Gastroesophageal sphincter (tissue), 3 donors: ENCODE results near the gene NRG2.

Source experiments
- POLR2A ChIP-seq, 2 donors: fragments of 450-650 bp; IDR thresholded peaks; one replicate each; pipeline ENCODE4 v1.6.1; 2017; ENCODE audit warnings: antibody characterized with exemption in 2 of 2, mild to moderate bottlenecking in 2 of 2, moderate library complexity in 1 of 2
- TF ChIP-seq, protein P1 (sequence below), 4 experiments: fragments of 200-600 bp in 2 of 4; fragments of 450-650 bp in 2 of 4; sonication (generic) in 1 of 4; IDR thresholded peaks; one replicate each; pipeline ENCODE4 v1.5.1; 2017 to 2019; ENCODE audit warnings: antibody characterized with exemption in 4 of 4, mild to moderate bottlenecking in 2 of 4, moderate library complexity in 2 of 4

DNA sequence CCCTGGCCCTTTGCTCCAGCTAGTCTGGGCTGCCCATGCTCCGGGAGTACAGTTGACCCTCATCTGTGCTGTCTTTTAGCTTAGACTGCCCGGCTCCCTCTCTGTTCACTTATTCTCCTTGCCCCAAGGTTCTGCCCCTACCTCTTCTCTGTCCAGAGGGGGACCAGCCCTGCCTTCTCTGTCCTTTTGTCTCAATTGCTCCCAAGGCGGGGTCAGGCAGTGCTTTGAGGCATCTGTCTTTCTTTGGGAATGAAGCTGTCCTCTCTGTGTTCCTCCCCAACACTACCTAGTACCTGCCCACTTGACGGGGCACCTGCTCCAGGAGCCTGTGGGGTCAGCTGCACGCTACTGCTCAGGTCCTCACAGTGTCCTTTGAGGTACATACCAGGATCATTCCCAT, 188.1 kb downstream of the NRG2 start:
- TF ChIP-seq, protein P1, sequence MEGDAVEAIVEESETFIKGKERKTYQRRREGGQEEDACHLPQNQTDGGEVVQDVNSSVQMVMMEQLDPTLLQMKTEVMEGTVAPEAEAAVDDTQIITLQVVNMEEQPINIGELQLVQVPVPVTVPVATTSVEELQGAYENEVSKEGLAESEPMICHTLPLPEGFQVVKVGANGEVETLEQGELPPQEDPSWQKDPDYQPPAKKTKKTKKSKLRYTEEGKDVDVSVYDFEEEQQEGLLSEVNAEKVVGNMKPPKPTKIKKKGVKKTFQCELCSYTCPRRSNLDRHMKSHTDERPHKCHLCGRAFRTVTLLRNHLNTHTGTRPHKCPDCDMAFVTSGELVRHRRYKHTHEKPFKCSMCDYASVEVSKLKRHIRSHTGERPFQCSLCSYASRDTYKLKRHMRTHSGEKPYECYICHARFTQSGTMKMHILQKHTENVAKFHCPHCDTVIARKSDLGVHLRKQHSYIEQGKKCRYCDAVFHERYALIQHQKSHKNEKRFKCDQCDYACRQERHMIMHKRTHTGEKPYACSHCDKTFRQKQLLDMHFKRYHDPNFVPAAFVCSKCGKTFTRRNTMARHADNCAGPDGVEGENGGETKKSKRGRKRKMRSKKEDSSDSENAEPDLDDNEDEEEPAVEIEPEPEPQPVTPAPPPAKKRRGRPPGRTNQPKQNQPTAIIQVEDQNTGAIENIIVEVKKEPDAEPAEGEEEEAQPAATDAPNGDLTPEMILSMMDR (IDR thresholded peaks at IDR 0.05) = no peak
- TF ChIP-seq POLR2A (IDR thresholded peaks at IDR 0.05) = no peak
